Ectodermal cell (in vitro differentiated cells): ENCODE results near the gene KIF19.

Experiments used
- H3K27ac ChIP-seq: 2 replicates; pipeline ENCODE4 v1.7.0; 2013; ENCODE audit warnings: mild to moderate bottlenecking, low read depth, low read length; ENCODE audit not compliant: insufficient read depth, poor library complexity, severe bottlenecking
- H3K27me3 ChIP-seq: 2 replicates; pipeline ENCODE4 v1.7.0; 2013; ENCODE audit warnings: mild to moderate bottlenecking, low read length; ENCODE audit not compliant: insufficient read depth, control insufficient read depth, poor library complexity, severe bottlenecking
- H3K36me3 ChIP-seq: one replicate; pipeline ENCODE4 v1.7.0; 2013; ENCODE audit warnings: low read length; ENCODE audit not compliant: control insufficient read depth, insufficient read depth
- H3K4me1 ChIP-seq: one replicate; pipeline ENCODE4 v1.7.0; 2013; ENCODE audit warnings: low read length; ENCODE audit not compliant: control insufficient read depth, insufficient read depth
- H3K4me3 ChIP-seq: 2 replicates; pipeline ENCODE4 v1.7.0; 2013; ENCODE audit warnings: low read depth, low read length, control low read depth; ENCODE audit not compliant: insufficient read depth
- H3K9me3 ChIP-seq: 2 replicates; pipeline ENCODE4 v1.7.0; 2013; ENCODE audit warnings: mild to moderate bottlenecking, low read length, moderate library complexity; ENCODE audit not compliant: control insufficient read depth
- WGBS, 2 experiments: methylation state at CpG; one replicate each; pipeline ENCODE4 v1.1.7; 2013; ENCODE audit warnings: missing lambda C conversion rate in 2 of 2; 5-methylcytosine and 5-hydroxymethylcytosine counted together

The KIF19 gene

GRCh38 chr17:74304184-74304583, 21.8 kb upstream of the KIF19 start:
- Histone ChIP-seq H3K9me3 (no peaks in the 10 kb centered on the region), H3K4me3 (no peak overlapping the region), H3K27ac (no peak overlapping the region), H3K36me3 (no peaks in the 10 kb centered on the region), H3K27me3 (no peaks in the 10 kb centered on the region), H3K4me1 (no peaks in the 10 kb centered on the region)
- 75 to 76% methylated on average over 5 of the region's 5 CpGs for WGBS, 2 experiments

- Histone ChIP-seq H3K27me3 (no peaks in the 10 kb centered on the region), H3K36me3 (no peaks in the 10 kb centered on the region), H3K9me3 (no peaks in the 10 kb centered on the region), H3K4me1 (no peaks in the 10 kb centered on the region), H3K4me3 (no peak overlapping the region), H3K27ac (no peak overlapping the region)
- WGBS, 2 experiments = 80% methylated on average over 9 to 10 of the region's 10 CpGs
Observed at GRCh38 chr17:74305865-74306654, 20.0 kb upstream of the KIF19 start.

- Histone ChIP-seq H3K27ac (no peak overlapping the region), H3K4me3 (no peak overlapping the region), H3K36me3 (no peaks in the 10 kb centered on the region), H3K4me1 (no peaks in the 10 kb centered on the region), H3K27me3 (no peaks in the 10 kb centered on the region), H3K9me3 (no peaks in the 10 kb centered on the region)
- WGBS, 2 experiments = 92 to 95% methylated on average over 15 of the region's 15 CpGs
Observed at GRCh38 chr17:74307984-74308773, 17.8 kb upstream of the KIF19 start.

- Histone ChIP-seq H3K4me1 (no peaks in the 10 kb centered on the region), H3K4me3 (no peak overlapping the region), H3K27ac (no peak overlapping the region), H3K36me3 (no peaks in the 10 kb centered on the region), H3K9me3 (no peaks in the 10 kb centered on the region), H3K27me3 (no peaks in the 10 kb centered on the region)
- 82 to 85% methylated on average over 11 to 12 of the region's 12 CpGs for WGBS, 2 experiments
Observed at GRCh38 chr17:74309902-74310301, 16.1 kb upstream of the KIF19 start.

GRCh38 chr17:74314877-74315276, 11.1 kb upstream of the KIF19 start:
- 92 to 94% methylated on average over 15 of the region's 15 CpGs for WGBS, 2 experiments
- Histone ChIP-seq H3K4me1 (no peaks in the 10 kb centered on the region), H3K9me3 (no peaks in the 10 kb centered on the region), H3K27me3 (no peaks in the 10 kb centered on the region), H3K4me3 (no peak overlapping the region), H3K27ac (no peak overlapping the region), H3K36me3 (no peaks in the 10 kb centered on the region)

GRCh38 chr17:74316220-74316619, 9.8 kb upstream of the KIF19 start:
- WGBS, 2 experiments = 67 to 73% methylated on average over 10 of the region's 10 CpGs
- H3K9me3 ChIP-seq = no peaks in the 10 kb centered on the region
- H3K27ac ChIP-seq = no peak overlapping the region
- no peaks in the 10 kb centered on the region for H3K36me3 ChIP-seq
- H3K4me3 ChIP-seq = no peak overlapping the region
- no peaks in the 10 kb centered on the region for H3K27me3 ChIP-seq
- H3K4me1 ChIP-seq = no peaks in the 10 kb centered on the region

- H3K27ac ChIP-seq = no peak overlapping the region
- H3K36me3 ChIP-seq = no peaks in the 10 kb centered on the region
- WGBS, 2 experiments = 88 to 89% methylated on average over 16 of the region's 16 CpGs
Observed at GRCh38 chr17:74317071-74317470, 9.0 kb upstream of the KIF19 start.

GRCh38 chr17:74318391-74318790, 7.6 kb upstream of the KIF19 start:
- Histone ChIP-seq H3K4me3 (no peak overlapping the region), H3K27me3 (peaks cover 8% of the 10 kb centered on the region), H3K9me3 (no peaks in the 10 kb centered on the region), H3K36me3 (no peaks in the 10 kb centered on the region), H3K27ac (no peak overlapping the region), H3K4me1 (no peaks in the 10 kb centered on the region)
- 94 to 95% methylated on average over 10 of the region's 10 CpGs for WGBS, 2 experiments

More at GRCh38 chr17:74317071-74317470, 9.0 kb upstream of the KIF19 start:
- peaks cover 5% of the 10 kb centered on the region for H3K27me3 ChIP-seq
- H3K4me1 ChIP-seq = no peaks in the 10 kb centered on the region
- H3K9me3 ChIP-seq = no peaks in the 10 kb centered on the region
- H3K4me3 ChIP-seq = no peak overlapping the region

- no peaks in the 10 kb centered on the region for H3K9me3 ChIP-seq
- 85 to 86% methylated on average over 6 of the region's 6 CpGs for WGBS, 2 experiments
- H3K27ac ChIP-seq = no peak overlapping the region
- H3K4me1 ChIP-seq = peaks cover 16% of the 10 kb centered on the region
- peaks cover 49% of the 10 kb centered on the region for H3K27me3 ChIP-seq
- H3K36me3 ChIP-seq = no peaks in the 10 kb centered on the region
- no peak overlapping the region for H3K4me3 ChIP-seq
Observed at GRCh38 chr17:74324521-74324920, 1.5 kb upstream of the KIF19 start.

GRCh38 chr17:74325376-74325742, 667 bp upstream of the KIF19 start:
- Histone ChIP-seq H3K27me3 (peaks cover 49% of the 10 kb centered on the region), H3K36me3 (no peaks in the 10 kb centered on the region), H3K4me3 (no peak overlapping the region), H3K27ac (no peak overlapping the region), H3K9me3 (no peaks in the 10 kb centered on the region), H3K4me1 (peaks cover 16% of the 10 kb centered on the region)
- 62 to 67% methylated on average over 11 of the region's 11 CpGs for WGBS, 2 experiments
